H9 (cell line): ENCODE measurements around the gene NEUROD6. TPM values are rescaled to one million over a fixed set of nuclear protein-coding genes. Genes with fewer than 3 reads are reported as not detected.

ENCODE experiments used
- DNase-seq: peaks from one replicate; pipeline ENCODE4 v3.0.0-alpha.2; 2017
- H2AFZ ChIP-seq: one replicate; pipeline ENCODE4 v1.6.1; 2013; ENCODE audit warnings: mild to moderate bottlenecking, low read length, control low read depth, moderate library complexity
- H2AK5ac ChIP-seq: 2 replicates; pipeline ENCODE4 v1.6.1; 2013; ENCODE audit warnings: low read length, control low read depth, mixed read lengths; ENCODE audit not compliant: insufficient read length
- H2BK120ac ChIP-seq: one replicate; pipeline ENCODE4 v1.6.1; 2013; ENCODE audit warnings: low read depth, mild to moderate bottlenecking, low read length, control low read depth, inconsistent platforms; ENCODE audit not compliant: poor library complexity, severe bottlenecking
- H2BK12ac ChIP-seq: 2 replicates; pipeline ENCODE4 v1.6.1; 2013; ENCODE audit warnings: low read length, control low read depth, mixed read lengths, low read depth; ENCODE audit not compliant: insufficient read length
- H2BK15ac ChIP-seq: 2 replicates; pipeline ENCODE4 v1.6.1; 2013; ENCODE audit warnings: low read depth, low read length, control low read depth
- H2BK20ac ChIP-seq: one replicate; pipeline ENCODE4 v1.6.1; 2013; ENCODE audit warnings: low read depth, mild to moderate bottlenecking, low read length, control low read depth, inconsistent platforms; ENCODE audit not compliant: poor library complexity, severe bottlenecking
- H2BK5ac ChIP-seq: 2 replicates; pipeline ENCODE4 v1.6.1; 2013; ENCODE audit warnings: low read length, control low read depth, mixed read lengths; ENCODE audit not compliant: insufficient read length
- H3K14ac ChIP-seq: 2 replicates; pipeline ENCODE4 v1.6.1; 2013; ENCODE audit warnings: low read length, control low read depth; ENCODE audit not compliant: insufficient read depth
- H3K18ac ChIP-seq: 2 replicates; pipeline ENCODE4 v1.6.1; 2013; ENCODE audit warnings: low read depth, mild to moderate bottlenecking, mixed read lengths, low read length, control low read depth; ENCODE audit not compliant: insufficient read length
- H3K23ac ChIP-seq: 2 replicates; pipeline ENCODE4 v1.6.1; 2013; ENCODE audit warnings: low read length, control low read depth, mixed read lengths, low read depth; ENCODE audit not compliant: insufficient read length
- H3K23me2 ChIP-seq: 2 replicates; pipeline ENCODE4 v1.6.1; 2013; ENCODE audit warnings: low read depth, mild to moderate bottlenecking, mixed read lengths, low read length, control low read depth; ENCODE audit not compliant: insufficient read length, poor library complexity, severe bottlenecking
- H3K27ac ChIP-seq: 2 replicates; pipeline ENCODE4 v1.5.1; 2013; ENCODE audit warnings: low read length, control low read depth, mixed read lengths, low read depth; ENCODE audit not compliant: insufficient read length
- H3K27me3 ChIP-seq: 2 replicates; pipeline ENCODE4 v1.6.1; 2013; ENCODE audit warnings: low read length, control low read depth, inconsistent platforms; ENCODE audit not compliant: insufficient read depth
- H3K4ac ChIP-seq: 2 replicates; pipeline ENCODE4 v1.6.1; 2013; ENCODE audit warnings: low read depth, mild to moderate bottlenecking, control low read depth, inconsistent platforms, low read length, moderate library complexity
- H3K4me1 ChIP-seq: 2 replicates; pipeline ENCODE4 v1.6.1; 2013; ENCODE audit warnings: low read length, control low read depth, inconsistent platforms; ENCODE audit not compliant: insufficient read depth
- H3K4me2 ChIP-seq: 2 replicates; pipeline ENCODE4 v1.6.1; 2013; ENCODE audit warnings: low read length, control low read depth, mixed read lengths; ENCODE audit not compliant: insufficient read length, insufficient read depth
- H3K56ac ChIP-seq: 2 replicates; pipeline ENCODE4 v1.6.1; 2013; ENCODE audit warnings: low read depth, mild to moderate bottlenecking, mixed read lengths, low read length, control low read depth; ENCODE audit not compliant: insufficient read length
- H3K79me1 ChIP-seq: 2 replicates; pipeline ENCODE4 v1.6.1; 2013; ENCODE audit warnings: low read depth, mild to moderate bottlenecking, moderate library complexity, low read length, control low read depth, inconsistent platforms; ENCODE audit not compliant: insufficient read depth, poor library complexity, severe bottlenecking
- H3K79me2 ChIP-seq: 2 replicates; pipeline ENCODE4 v1.6.1; 2013; ENCODE audit warnings: low read length, control low read depth, inconsistent platforms; ENCODE audit not compliant: insufficient read depth
- H3K9ac ChIP-seq: 2 replicates; pipeline ENCODE4 v1.6.1; 2013; ENCODE audit warnings: low read length, control low read depth, mixed read lengths; ENCODE audit not compliant: insufficient read length; ENCODE audit errors: extremely low read depth
- H3K9me3 ChIP-seq: one replicate; pipeline ENCODE4 v1.6.1; 2013; ENCODE audit warnings: low read depth, low read length, inconsistent platforms; ENCODE audit not compliant: control insufficient read depth
- H3T11ph ChIP-seq: one replicate; pipeline ENCODE4 v1.6.1; 2013; ENCODE audit warnings: mild to moderate bottlenecking, low read length, control low read depth, inconsistent platforms
- H4K20me1 ChIP-seq: one replicate; pipeline ENCODE4 v1.6.1; 2013; ENCODE audit not compliant: control insufficient read depth, insufficient read length, insufficient read depth
- H4K5ac ChIP-seq: 2 replicates; pipeline ENCODE4 v1.6.1; 2013; ENCODE audit warnings: low read depth, mild to moderate bottlenecking, mixed read lengths, low read length, control low read depth; ENCODE audit not compliant: insufficient read length
- H4K8ac ChIP-seq: replicated peaks from 2 replicates; pipeline ENCODE4 v1.6.1; 2013; ENCODE audit warnings: low read length, control low read depth, mixed read lengths, low read depth; ENCODE audit not compliant: insufficient read length
- H4K91ac ChIP-seq: 2 replicates; pipeline ENCODE4 v1.6.1; 2013; ENCODE audit warnings: low read depth, mild to moderate bottlenecking, moderate library complexity, mixed read lengths, low read length, control low read depth; ENCODE audit not compliant: insufficient read length
- H3K27ac Mint-ChIP-seq, 3 experiments: 2 replicates in 2 of 3; 3 replicates in 1 of 3; pipeline ENCODE4 v1.8.0; 2020 to 2021; ENCODE audit warnings: mixed read lengths in 3 of 3, mild to moderate bottlenecking in 1 of 3, moderate library complexity in 1 of 3
- H3K27me3 Mint-ChIP-seq: 2 replicates; pipeline ENCODE4 v1.8.0; 2021; ENCODE audit warnings: low read depth, mild to moderate bottlenecking, moderate library complexity, mixed read lengths
- H3K36me3 Mint-ChIP-seq, 3 experiments: 2 replicates in 2 of 3; 3 replicates in 1 of 3; pipeline ENCODE4 v1.8.0; 2020 to 2021; ENCODE audit warnings: low read depth in 3 of 3, mixed read lengths in 3 of 3; ENCODE audit not compliant: insufficient read depth in 1 of 3
- H3K4me1 Mint-ChIP-seq, 2 experiments: 2 replicates each; pipeline ENCODE4 v1.8.0; 2020; ENCODE audit warnings: mixed read lengths in 2 of 2
- H3K4me3 Mint-ChIP-seq, 2 experiments: 2 replicates in 1 of 2; 3 replicates in 1 of 2; pipeline ENCODE4 v1.8.0; 2020 to 2021; ENCODE audit warnings: mild to moderate bottlenecking in 2 of 2, mixed read lengths in 2 of 2, moderate library complexity in 1 of 2
- H3K9me3 Mint-ChIP-seq, 2 experiments: 2 replicates in 1 of 2; 3 replicates in 1 of 2; pipeline ENCODE4 v1.8.0; 2020; ENCODE audit warnings: mild to moderate bottlenecking in 2 of 2, mixed read lengths in 2 of 2, moderate library complexity in 1 of 2
- WGBS: extraction: QIAGEN DNeasy Blood & Tissue Kit; methylation state at CpG from one replicate; pipeline ENCODE4 v1.1.7; 2013; ENCODE audit warnings: missing lambda C conversion rate, low lambda C conversion rate, mixed read lengths; ENCODE audit not compliant: insufficient read length; ENCODE audit errors: extremely low coverage; 5-methylcytosine and 5-hydroxymethylcytosine counted together
- total RNA-seq: library from RNA; stranded (reverse); gene quantifications from 2 replicates; pipeline ENCODE4 v1.2.1, GENCODE V29; 2021
- TF ChIP-seq, protein P1 (sequence below): fragments of 200-600 bp; sonication (generic); conservative IDR thresholded peaks from 3 replicates; pipeline ENCODE4 v1.8.0; 2021; ENCODE audit warnings: antibody characterized with exemption, mild to moderate bottlenecking

The NEUROD6 gene
- total RNA-seq, 1 experiment from 2014 or later, result not detected

DNA sequence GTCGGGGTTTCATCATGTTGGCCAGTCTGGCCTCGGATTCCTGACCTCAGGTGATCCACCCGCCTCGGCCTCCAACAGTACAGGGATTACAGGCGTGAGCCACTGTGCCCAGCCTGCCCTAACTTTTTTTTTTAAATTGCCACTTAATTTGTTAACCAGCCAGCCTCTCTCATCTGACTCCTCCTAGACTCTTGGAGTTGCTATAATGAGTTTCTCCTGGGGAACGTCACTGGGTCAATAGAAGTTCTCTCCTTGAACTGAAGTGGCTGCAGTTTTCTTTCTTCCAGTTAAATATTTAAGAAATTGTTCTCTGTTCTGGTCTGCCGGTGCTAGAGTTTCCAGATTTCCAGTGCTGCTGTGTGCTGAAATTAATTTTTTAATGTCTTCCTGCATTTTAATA is 27.6 kb downstream of the NEUROD6 start:
- no peak overlapping the region for H3K9ac ChIP-seq
- H2AK5ac ChIP-seq, result no peak overlapping the region
- H3K79me2 ChIP-seq, result no peaks in the 10 kb centered on the region
- no peaks in the 10 kb centered on the region for H3K23me2 ChIP-seq
- no peak overlapping the region for H2BK5ac ChIP-seq
- no peak overlapping the region for H2BK120ac ChIP-seq
- Mint-ChIP-seq H3K4me1 (peaks cover 6 to 11% of the 10 kb centered on the region in 2 experiments), H3K27me3 (peaks cover 1% of the 10 kb centered on the region; the same call in 1 of the 2 replicates), H3K36me3 (no peaks in the 10 kb centered on the region), H3K4me3 (no peak overlapping the region), H3K9me3 (no peaks in the 10 kb centered on the region), H3K27ac (no peak overlapping the region)
- no peak overlapping the region for H3K14ac ChIP-seq
- WGBS, result no CpG with 5 or more reads among the region's 7 CpGs
- no peak for DNase-seq
- H4K8ac ChIP-seq, result no peak overlapping the region
- no peak overlapping the region for H2BK20ac ChIP-seq
- no peak overlapping the region for H3T11ph ChIP-seq
- no peak overlapping the region for H3K4ac ChIP-seq
- no peak overlapping the region for H2AFZ ChIP-seq
- H3K27me3 ChIP-seq, result no peaks in the 10 kb centered on the region
- H3K56ac ChIP-seq, result no peak overlapping the region
- no peak overlapping the region for H3K4me2 ChIP-seq
- H3K27ac ChIP-seq, result no peak overlapping the region
- no peak overlapping the region for H2BK12ac ChIP-seq
- no peak overlapping the region for H4K5ac ChIP-seq
- no peaks in the 10 kb centered on the region for H3K4me1 ChIP-seq
- H4K20me1 ChIP-seq, result no peaks in the 10 kb centered on the region
- no peaks in the 10 kb centered on the region for H3K79me1 ChIP-seq
- TF ChIP-seq, protein P1, sequence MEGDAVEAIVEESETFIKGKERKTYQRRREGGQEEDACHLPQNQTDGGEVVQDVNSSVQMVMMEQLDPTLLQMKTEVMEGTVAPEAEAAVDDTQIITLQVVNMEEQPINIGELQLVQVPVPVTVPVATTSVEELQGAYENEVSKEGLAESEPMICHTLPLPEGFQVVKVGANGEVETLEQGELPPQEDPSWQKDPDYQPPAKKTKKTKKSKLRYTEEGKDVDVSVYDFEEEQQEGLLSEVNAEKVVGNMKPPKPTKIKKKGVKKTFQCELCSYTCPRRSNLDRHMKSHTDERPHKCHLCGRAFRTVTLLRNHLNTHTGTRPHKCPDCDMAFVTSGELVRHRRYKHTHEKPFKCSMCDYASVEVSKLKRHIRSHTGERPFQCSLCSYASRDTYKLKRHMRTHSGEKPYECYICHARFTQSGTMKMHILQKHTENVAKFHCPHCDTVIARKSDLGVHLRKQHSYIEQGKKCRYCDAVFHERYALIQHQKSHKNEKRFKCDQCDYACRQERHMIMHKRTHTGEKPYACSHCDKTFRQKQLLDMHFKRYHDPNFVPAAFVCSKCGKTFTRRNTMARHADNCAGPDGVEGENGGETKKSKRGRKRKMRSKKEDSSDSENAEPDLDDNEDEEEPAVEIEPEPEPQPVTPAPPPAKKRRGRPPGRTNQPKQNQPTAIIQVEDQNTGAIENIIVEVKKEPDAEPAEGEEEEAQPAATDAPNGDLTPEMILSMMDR, result no peak
- H3K9me3 ChIP-seq, result no peaks in the 10 kb centered on the region
- no peak overlapping the region for H4K91ac ChIP-seq
- H2BK15ac ChIP-seq, result no peak overlapping the region
- no peak overlapping the region for H3K23ac ChIP-seq
- H3K18ac ChIP-seq, result no peak overlapping the region
